ENCODE results near the gene PPL. TPM values are rescaled to one million over a fixed set of nuclear protein-coding genes. Genes with fewer than 3 reads are reported as not detected.
"Not testable (repeated sequence)": the region's sequence is repeated elsewhere in the genome, so short reads cannot be mapped to it uniquely, and the experiment has no call there.

Gene PPL
- total RNA-seq, 1 experiment from 2014 or later, result 0.03 TPM

GRCh38 chr16:4942481-4942880 lies 5.5 kb upstream of the PPL start:
- no peak for DNase-seq (ENCODE audit: low read depth, low spot score)
- in situ Hi-C loops (cut with HindIII; ENCODE audit: low pct_unique_long_range_greater_than_20kb, low sequenced_read_pairs), result no loop called here

- in situ Hi-C loops (cut with HindIII; ENCODE audit: low pct_unique_long_range_greater_than_20kb, low sequenced_read_pairs), result no loop called here
- DNase-seq (ENCODE audit: low read depth, low spot score), result no peak
Measured at GRCh38 chr16:4940719-4941118, 3.8 kb upstream of the PPL start.

GRCh38 chr16:4938683-4939030 lies 1.7 kb upstream of the PPL start:
- no peak for DNase-seq (ENCODE audit: low read depth, low spot score)
- in situ Hi-C loops (cut with HindIII; ENCODE audit: low pct_unique_long_range_greater_than_20kb, low sequenced_read_pairs), result no loop called here

- in situ Hi-C loops (cut with HindIII; ENCODE audit: low pct_unique_long_range_greater_than_20kb, low sequenced_read_pairs), result no loop called here
- DNase-seq (ENCODE audit: low read depth, low spot score), result no peak
Measured at GRCh38 chr16:4937782-4938682, 1.1 kb upstream of the PPL start.

GRCh38 chr16:4936181-4936990 lies 562 bp downstream of the PPL start:
- DNase-seq (ENCODE audit: low read depth, low spot score), result no peak
- in situ Hi-C loops (cut with HindIII; ENCODE audit: low pct_unique_long_range_greater_than_20kb, low sequenced_read_pairs), result no loop called here

- in situ Hi-C loops (cut with HindIII; ENCODE audit: low pct_unique_long_range_greater_than_20kb, low sequenced_read_pairs), result no loop called here
- DNase-seq (ENCODE audit: low read depth, low spot score), result no peak
Measured at GRCh38 chr16:4935241-4935855, 1.6 kb downstream of the PPL start.

GRCh38 chr16:4934591-4934990 lies 2.4 kb downstream of the PPL start:
- no peak for DNase-seq (ENCODE audit: low read depth, low spot score)
- in situ Hi-C loops (cut with HindIII; ENCODE audit: low pct_unique_long_range_greater_than_20kb, low sequenced_read_pairs), result no loop called here

- in situ Hi-C loops (cut with HindIII; ENCODE audit: low pct_unique_long_range_greater_than_20kb, low sequenced_read_pairs), result no loop called here
- DNase-seq (ENCODE audit: low read depth, low spot score), result no peak
Measured at GRCh38 chr16:4933871-4934395, 3.0 kb downstream of the PPL start.

GRCh38 chr16:4933433-4933832 lies 3.5 kb downstream of the PPL start:
- no peak for DNase-seq (ENCODE audit: low read depth, low spot score)
- in situ Hi-C loops (cut with HindIII; ENCODE audit: low pct_unique_long_range_greater_than_20kb, low sequenced_read_pairs), result no loop called here

GRCh38 chr16:4931381-4931780 lies 5.6 kb downstream of the PPL start:
- DNase-seq (ENCODE audit: low read depth, low spot score), result no peak
- in situ Hi-C loops (cut with HindIII; ENCODE audit: low pct_unique_long_range_greater_than_20kb, low sequenced_read_pairs), result no loop called here

GRCh38 chr16:4929619-4930018 lies 7.3 kb downstream of the PPL start:
- in situ Hi-C loops (cut with HindIII; ENCODE audit: low pct_unique_long_range_greater_than_20kb, low sequenced_read_pairs), result not testable (repeated sequence)

GRCh38 chr16:4928227-4928626 lies 8.7 kb downstream of the PPL start:
- in situ Hi-C loops (cut with HindIII; ENCODE audit: low pct_unique_long_range_greater_than_20kb, low sequenced_read_pairs), result no loop called here
- DNase-seq (ENCODE audit: low read depth, low spot score), result no peak

More at GRCh38 chr16:4929619-4930018, 7.3 kb downstream of the PPL start:
- not testable (repeated sequence) for DNase-seq (ENCODE audit: low read depth, low spot score)

GRCh38 chr16:4927661-4928060 lies 9.3 kb downstream of the PPL start:
- in situ Hi-C loops (cut with HindIII; ENCODE audit: low pct_unique_long_range_greater_than_20kb, low sequenced_read_pairs), result no loop called here
- DNase-seq (ENCODE audit: low read depth, low spot score), result no peak

- no peak for DNase-seq (ENCODE audit: low read depth, low spot score)
- in situ Hi-C loops (cut with HindIII; ENCODE audit: low pct_unique_long_range_greater_than_20kb, low sequenced_read_pairs), result no loop called here
Measured at GRCh38 chr16:4926928-4927327, 10.0 kb downstream of the PPL start.

GRCh38 chr16:4925791-4926190 lies 11.2 kb downstream of the PPL start:
- in situ Hi-C loops (cut with HindIII; ENCODE audit: low pct_unique_long_range_greater_than_20kb, low sequenced_read_pairs), result no loop called here
- no peak for DNase-seq (ENCODE audit: low read depth, low spot score)

- in situ Hi-C loops (cut with HindIII; ENCODE audit: low pct_unique_long_range_greater_than_20kb, low sequenced_read_pairs), result no loop called here
- no peak for DNase-seq (ENCODE audit: low read depth, low spot score)
Measured at GRCh38 chr16:4925293-4925607, 11.7 kb downstream of the PPL start.

- no peak for DNase-seq (ENCODE audit: low read depth, low spot score)
- in situ Hi-C loops (cut with HindIII; ENCODE audit: low pct_unique_long_range_greater_than_20kb, low sequenced_read_pairs), result no loop called here
Measured at GRCh38 chr16:4924593-4925292, 12.2 kb downstream of the PPL start.

- in situ Hi-C loops (cut with HindIII; ENCODE audit: low pct_unique_long_range_greater_than_20kb, low sequenced_read_pairs), result no loop called here
- no peak for DNase-seq (ENCODE audit: low read depth, low spot score)
Measured at GRCh38 chr16:4923853-4924252, 13.1 kb downstream of the PPL start.
